GM11168 (cell line): Measurements from ENCODE around the gene BCAR3.
"Not testable (repeated sequence)": the region's sequence is repeated elsewhere in the genome, so short reads cannot be mapped to it uniquely, and the experiment has no call there.

Experiments used
- in situ Hi-C: fragments of 300-500 bp; cut with MboI; formaldehyde crosslinking; loops from one replicate; pipeline ENCODE4 v1.12.0; 2022; ENCODE audit warnings: low sequenced_read_pairs; ENCODE audit not compliant: unreplicated experiment

Gene BCAR3

GRCh38 chr1:93672477-93673162 is 9.0 kb downstream of the BCAR3 start:
- in situ Hi-C loops, result no loop called here

- in situ Hi-C loops, result no loop called here
These were observed 9.6 kb downstream of the BCAR3 start for GRCh38 chr1:93672069-93672468.

GRCh38 chr1:93671099-93671621 is 10.5 kb downstream of the BCAR3 start:
- in situ Hi-C loops, result no loop called here

GRCh38 chr1:93670141-93670540 is 11.5 kb downstream of the BCAR3 start:
- in situ Hi-C loops, result no loop called here

DNA sequence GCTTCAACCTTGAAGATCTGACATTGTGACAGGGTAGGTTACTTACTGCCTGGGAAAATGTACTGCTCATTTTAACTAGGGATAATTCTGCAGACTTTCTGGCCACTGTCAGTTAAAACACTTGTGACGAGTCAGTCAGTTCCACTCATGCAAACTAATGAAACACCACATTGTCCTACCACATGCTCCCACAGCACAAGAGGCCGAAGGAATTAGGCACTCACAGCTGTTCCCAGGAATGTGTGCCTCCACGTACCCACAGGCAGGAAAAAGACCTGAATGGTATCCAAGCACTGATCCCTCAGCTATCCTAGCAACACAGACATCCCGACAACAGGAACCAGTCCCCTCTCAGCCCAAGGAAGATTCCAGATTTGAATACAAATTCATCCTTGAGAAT is 12.3 kb downstream of the BCAR3 start:
- in situ Hi-C loops, result no loop called here

GRCh38 chr1:93668951-93669350 is 12.7 kb downstream of the BCAR3 start:
- in situ Hi-C loops, result no loop called here

DNA sequence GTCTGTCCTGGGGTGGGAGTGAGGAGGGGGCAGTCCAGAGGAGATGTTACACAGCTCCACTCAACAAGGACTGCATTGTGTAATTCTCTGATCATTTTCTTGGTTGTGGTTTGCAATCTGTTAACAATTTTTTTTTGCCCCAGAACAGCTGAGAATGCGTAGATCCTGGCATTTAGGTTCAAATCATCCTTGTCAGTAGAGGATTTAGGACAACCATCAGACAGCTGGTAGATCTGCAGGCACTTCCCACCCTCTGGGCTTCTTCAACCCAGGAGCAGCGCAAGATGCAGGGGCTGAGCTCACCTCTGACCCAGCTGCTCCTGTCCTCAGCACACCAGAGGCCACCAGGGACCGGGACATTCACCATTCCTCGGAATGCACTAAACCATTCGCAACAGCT is 13.5 kb downstream of the BCAR3 start:
- in situ Hi-C loops, result no loop called here

DNA sequence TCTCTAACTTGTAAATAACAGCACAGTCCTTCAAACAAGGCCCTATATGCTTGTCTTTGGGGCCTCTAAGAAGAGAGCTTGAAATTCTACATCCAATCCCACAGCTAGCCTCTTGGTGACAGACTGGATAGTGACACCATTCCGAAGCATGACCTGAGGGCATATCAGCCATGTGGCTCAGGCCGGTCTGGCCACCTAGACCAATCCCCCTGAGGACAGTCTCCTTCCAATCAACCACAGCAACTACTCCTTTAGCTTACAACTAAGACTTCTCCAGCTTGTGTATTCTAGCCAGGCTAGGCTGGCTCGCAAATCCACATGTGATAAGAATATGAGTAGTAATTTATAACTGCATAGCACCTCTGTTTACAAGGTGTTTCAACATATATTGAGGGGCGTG is 14.0 kb downstream of the BCAR3 start:
- in situ Hi-C loops, result no loop called here

DNA sequence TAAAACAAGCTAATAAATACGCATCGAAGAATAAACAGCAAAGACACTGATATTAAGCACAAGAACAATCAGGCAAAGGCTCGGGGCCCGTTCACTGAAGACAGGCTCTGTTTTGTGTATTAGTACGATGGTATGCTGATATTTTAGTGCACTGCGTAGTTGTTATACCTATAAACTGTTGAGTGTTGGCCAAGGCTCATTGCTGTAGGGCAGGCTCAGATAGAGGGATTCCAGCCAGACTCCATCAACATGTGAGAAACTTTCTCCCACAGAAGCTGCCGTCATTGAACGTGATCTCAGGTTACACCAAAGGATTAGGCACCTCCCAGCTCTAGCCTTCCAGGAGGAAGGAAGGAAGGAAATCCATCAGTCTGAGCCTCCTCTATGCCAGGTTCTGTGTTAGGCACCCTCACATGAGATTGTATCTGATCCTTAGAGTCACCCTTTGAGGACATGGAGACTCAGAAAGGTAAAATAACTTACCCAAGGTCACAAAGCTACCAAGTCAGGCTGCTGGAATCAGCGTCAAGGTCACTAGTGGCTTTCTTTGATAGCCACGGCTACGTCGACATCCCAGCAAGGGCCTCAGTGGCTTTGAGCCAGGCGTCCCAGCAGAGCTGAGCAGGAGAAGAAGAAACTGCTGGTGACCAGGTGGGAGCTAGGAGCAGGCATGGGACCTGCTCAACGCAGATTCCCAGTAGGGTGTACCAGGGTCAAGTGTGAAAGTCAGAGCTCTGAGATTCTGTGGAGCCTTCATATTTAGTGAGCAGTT is 14.8 kb downstream of the BCAR3 start:
- in situ Hi-C loops, result no loop called here

DNA sequence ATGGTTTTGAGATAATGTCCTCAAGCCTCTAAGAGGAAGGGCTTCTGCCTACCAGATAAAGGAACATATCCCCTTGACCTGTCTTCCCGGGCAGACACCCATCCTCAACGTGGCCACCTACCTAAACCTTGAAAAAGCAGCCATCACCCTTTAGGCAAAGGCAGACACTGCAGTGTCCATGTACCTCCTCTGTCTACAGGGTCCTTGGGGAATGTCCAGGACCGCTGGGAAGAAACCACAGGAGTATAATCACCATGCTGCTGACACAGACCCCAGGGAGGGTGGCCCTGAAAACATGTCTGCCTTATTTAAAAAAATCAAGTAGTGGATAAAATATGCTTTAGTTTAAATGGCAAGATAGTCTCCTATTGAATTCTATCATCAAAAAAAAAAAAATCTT is 16.6 kb downstream of the BCAR3 start:
- in situ Hi-C loops, result no loop called here

DNA sequence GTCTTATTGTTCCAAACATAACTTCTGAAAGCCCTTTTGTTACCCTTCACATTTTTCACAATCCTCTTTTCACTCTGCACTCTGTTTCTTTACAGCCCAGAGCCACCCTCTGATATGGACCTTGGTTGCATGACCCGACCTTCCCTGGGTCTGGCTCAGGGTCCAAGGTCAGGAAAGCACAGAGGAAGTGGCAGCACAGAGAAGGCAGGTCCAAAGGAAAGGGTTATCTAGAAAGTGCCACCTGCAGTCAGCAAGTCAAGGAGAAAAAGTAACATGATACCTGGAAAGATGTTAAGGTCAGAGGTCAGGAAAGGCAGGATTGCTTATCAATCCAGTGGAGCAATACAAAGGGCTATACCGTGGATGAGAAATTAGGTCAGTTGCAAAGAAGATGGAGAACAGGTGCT is 18.4 kb downstream of the BCAR3 start:
- in situ Hi-C loops, result no loop called here

GRCh38 chr1:93662481-93663207 is 19.0 kb downstream of the BCAR3 start:
- in situ Hi-C loops, result no loop called here

- in situ Hi-C loops, result no loop called here
These were observed 19.7 kb downstream of the BCAR3 start for GRCh38 chr1:93661829-93662474.

- in situ Hi-C loops, result not testable (repeated sequence)
These were observed 20.3 kb downstream of the BCAR3 start for GRCh38 chr1:93661341-93661740.

DNA sequence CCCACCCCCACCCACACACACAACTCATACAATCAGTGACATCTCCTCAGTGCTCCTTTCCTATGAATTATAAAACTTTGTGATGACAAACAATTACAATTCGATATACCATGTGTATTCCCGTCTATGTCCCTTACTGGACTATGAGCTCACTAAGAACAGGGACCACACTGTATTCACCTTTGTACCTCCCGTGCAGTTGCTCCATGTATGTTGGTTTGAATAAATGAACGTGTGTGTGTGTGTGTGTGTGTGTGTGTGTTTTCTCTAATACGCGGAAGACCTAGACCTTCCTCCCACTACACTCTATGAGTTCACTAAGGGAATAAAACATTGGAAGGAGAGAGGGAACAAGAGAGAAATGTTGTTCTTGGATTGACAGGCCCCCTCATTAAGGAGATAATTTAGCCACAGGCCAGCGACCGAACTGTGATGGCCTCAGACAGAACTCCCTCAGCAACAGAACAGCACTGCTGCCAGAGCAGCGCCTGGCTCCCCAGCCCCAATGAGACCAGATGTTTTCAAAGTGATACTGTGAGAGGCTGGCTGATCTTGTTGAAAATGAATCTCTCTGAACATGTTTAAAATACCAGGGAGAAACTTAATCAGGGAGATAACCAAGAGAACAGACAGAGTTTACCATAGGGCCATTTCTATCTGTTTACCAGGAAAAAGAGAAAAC is 21.7 kb downstream of the BCAR3 start:
- in situ Hi-C loops, result no loop called here

- in situ Hi-C loops, result no loop called here
These were observed 23.4 kb downstream of the BCAR3 start for GRCh38 chr1:93658188-93658587.

GRCh38 chr1:93656491-93656890 is 25.1 kb downstream of the BCAR3 start:
- in situ Hi-C loops, result no loop called here

DNA sequence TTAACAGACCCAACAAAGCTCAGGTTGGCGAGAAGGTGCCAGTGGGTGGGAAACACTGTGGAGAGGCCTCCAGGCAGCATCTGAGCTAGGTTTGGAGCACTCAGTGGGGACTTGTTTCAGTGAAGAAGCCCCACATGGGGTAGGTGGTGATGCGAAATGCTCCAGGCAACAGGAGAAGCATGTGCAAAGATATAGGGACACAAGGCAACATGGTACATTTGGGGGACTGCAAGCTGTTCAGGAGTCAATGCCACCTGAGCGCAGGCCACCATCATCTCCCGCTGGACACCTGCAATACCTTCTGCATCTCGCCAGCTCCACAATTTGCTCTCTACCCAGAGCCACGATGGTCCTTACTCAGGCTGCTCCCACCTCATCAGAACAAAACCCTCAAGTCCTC is 28.0 kb downstream of the BCAR3 start:
- in situ Hi-C loops, result no loop called here

DNA sequence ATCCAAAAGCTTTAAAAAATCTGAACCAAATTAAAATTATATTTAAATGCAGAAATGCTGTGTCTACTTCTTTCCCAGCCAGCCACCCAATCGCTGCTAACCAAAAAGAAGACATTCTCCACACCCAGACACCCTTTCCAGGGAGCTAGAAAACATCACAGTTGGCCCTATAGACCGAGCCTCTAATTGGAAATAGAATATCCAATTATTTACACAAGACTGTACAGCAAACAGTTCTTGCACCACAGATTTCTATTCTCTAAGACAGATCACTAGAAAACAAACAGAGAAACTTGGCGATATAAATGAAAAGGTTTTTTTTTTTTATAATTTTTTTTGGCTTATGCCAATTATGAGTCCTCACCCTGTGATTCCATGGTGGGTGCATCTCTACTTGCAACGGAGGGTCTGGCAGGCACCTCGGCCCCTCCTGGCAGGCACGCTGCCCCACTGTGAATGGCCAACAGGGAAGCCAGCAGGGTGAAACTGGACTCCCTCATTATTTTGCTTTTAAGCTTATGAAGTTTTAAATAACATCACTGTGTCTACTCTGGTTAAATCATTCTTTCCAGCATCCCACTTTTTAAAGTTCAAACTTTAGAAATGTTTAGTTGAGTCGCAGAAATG is 29.2 kb downstream of the BCAR3 start:
- in situ Hi-C loops, result no loop called here

- in situ Hi-C loops, result no loop called here
These were observed 29.9 kb downstream of the BCAR3 start for GRCh38 chr1:93651695-93652094.
